Esophagus squamous epithelium (tissue), 4 donors: ENCODE data around the gene DGKD.

Experiments used
- POLR2A ChIP-seq, 4 donors: fragments of 450-650 bp; IDR thresholded peaks; one replicate each; pipeline ENCODE4 v1.6.1; 2017; ENCODE audit warnings: antibody characterized with exemption in 4 of 4, mild to moderate bottlenecking in 4 of 4, moderate library complexity in 3 of 4
- TF ChIP-seq, protein P1 (sequence below), 6 experiments: fragments of 450-650 bp in 4 of 6; fragments of 200-600 bp in 2 of 6; sonication (generic) in 2 of 6; IDR thresholded peaks; one replicate each; pipeline ENCODE4 v1.5.1; 2016 to 2019; ENCODE audit warnings: antibody characterized with exemption in 6 of 6, mild to moderate bottlenecking in 4 of 6, moderate library complexity in 4 of 6

DNA sequence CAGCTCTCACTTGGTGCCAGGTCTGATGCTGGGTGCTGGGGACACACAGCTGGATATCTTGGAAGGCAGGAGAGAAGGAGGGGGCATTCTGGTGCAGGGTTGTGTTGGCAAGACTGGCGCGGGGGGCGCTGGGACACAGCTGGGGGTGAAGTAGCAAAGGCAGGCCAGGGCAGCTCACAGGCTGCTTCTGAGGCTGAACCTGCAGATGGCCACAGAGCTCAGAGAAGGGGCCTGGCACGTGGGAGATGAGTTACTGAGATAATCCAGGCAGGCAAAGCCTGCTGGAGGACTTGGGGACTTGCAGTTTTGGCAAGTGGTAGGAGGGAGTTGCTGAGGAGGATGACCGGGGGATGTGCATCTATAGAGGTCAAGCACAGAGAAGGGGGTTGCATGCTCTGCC, 16.2 kb upstream of the DGKD start:
- TF ChIP-seq, protein P1, sequence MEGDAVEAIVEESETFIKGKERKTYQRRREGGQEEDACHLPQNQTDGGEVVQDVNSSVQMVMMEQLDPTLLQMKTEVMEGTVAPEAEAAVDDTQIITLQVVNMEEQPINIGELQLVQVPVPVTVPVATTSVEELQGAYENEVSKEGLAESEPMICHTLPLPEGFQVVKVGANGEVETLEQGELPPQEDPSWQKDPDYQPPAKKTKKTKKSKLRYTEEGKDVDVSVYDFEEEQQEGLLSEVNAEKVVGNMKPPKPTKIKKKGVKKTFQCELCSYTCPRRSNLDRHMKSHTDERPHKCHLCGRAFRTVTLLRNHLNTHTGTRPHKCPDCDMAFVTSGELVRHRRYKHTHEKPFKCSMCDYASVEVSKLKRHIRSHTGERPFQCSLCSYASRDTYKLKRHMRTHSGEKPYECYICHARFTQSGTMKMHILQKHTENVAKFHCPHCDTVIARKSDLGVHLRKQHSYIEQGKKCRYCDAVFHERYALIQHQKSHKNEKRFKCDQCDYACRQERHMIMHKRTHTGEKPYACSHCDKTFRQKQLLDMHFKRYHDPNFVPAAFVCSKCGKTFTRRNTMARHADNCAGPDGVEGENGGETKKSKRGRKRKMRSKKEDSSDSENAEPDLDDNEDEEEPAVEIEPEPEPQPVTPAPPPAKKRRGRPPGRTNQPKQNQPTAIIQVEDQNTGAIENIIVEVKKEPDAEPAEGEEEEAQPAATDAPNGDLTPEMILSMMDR (IDR thresholded peaks at IDR 0.05), result no peak
- no peak for TF ChIP-seq POLR2A (IDR thresholded peaks at IDR 0.05)
